GM21717 (cell line): ENCODE measurements around the gene HACD2.

Source experiments
- ATAC-seq: cut with Tn5 transposase; IDR thresholded peaks from one replicate; pipeline ENCODE4 v1.9.1; 2021; ENCODE audit warnings: mild to moderate bottlenecking, moderate library complexity; ENCODE audit not compliant: unreplicated experiment

The HACD2 gene

GRCh38 chr3:123528130-123528529, 56.7 kb downstream of the HACD2 start:
- no peak for ATAC-seq

GRCh38 chr3:123527046-123527445, 57.8 kb downstream of the HACD2 start:
- no peak for ATAC-seq

- no peak for ATAC-seq
Measured at GRCh38 chr3:123526474-123526873, 58.4 kb downstream of the HACD2 start.

- no peak for ATAC-seq
Measured at GRCh38 chr3:123525433-123525832, 59.4 kb downstream of the HACD2 start.

GRCh38 chr3:123524981-123525380, 59.9 kb downstream of the HACD2 start:
- no peak for ATAC-seq

GRCh38 chr3:123523023-123523412, 61.8 kb downstream of the HACD2 start:
- no peak for ATAC-seq

GRCh38 chr3:123522320-123523022, 62.4 kb downstream of the HACD2 start:
- no peak for ATAC-seq

GRCh38 chr3:123521179-123521969, 63.5 kb downstream of the HACD2 start:
- no peak for ATAC-seq

- no peak for ATAC-seq
Measured at GRCh38 chr3:123520656-123521055, 64.2 kb downstream of the HACD2 start.

- no peak for ATAC-seq
Measured at GRCh38 chr3:123518892-123519485, 65.9 kb downstream of the HACD2 start.

GRCh38 chr3:123511726-123512125, 73.1 kb downstream of the HACD2 start:
- no peak for ATAC-seq

GRCh38 chr3:123511084-123511483, 73.8 kb downstream of the HACD2 start:
- no peak for ATAC-seq

- ATAC-seq, result no peak
Measured at GRCh38 chr3:123508178-123508577, 76.7 kb downstream of the HACD2 start.

GRCh38 chr3:123505820-123506219, 79.0 kb downstream of the HACD2 start:
- ATAC-seq, result no peak

GRCh38 chr3:123503203-123503602, 81.7 kb downstream of the HACD2 start:
- no peak for ATAC-seq

- ATAC-seq, result no peak
Measured at GRCh38 chr3:123499322-123499721, 85.5 kb downstream of the HACD2 start.

GRCh38 chr3:123498761-123499160, 86.1 kb downstream of the HACD2 start:
- no peak for ATAC-seq

GRCh38 chr3:123493912-123494311, 90.9 kb downstream of the HACD2 start:
- ATAC-seq, result no peak

GRCh38 chr3:123491966-123492587, 92.8 kb downstream of the HACD2 start:
- no peak for ATAC-seq

- ATAC-seq, result no peak
Measured at GRCh38 chr3:123489400-123490004, 95.4 kb downstream of the HACD2 start.
